Heart right ventricle (tissue), 16 donors: ENCODE results near the gene ZNF584. TPM values are rescaled to one million over a fixed set of nuclear protein-coding genes. Genes with fewer than 3 reads are reported as not detected.
A peak's percentile ranks its signal among the peaks of the same experiment; 100 is the strongest.

Experiments
- ATAC-seq, 8 donors: fragments of 200-7000 bp; cut with Tn5 transposase; one replicate each; pipeline ENCODE4 v1.9.1; 2020; ENCODE audit warnings: mild to moderate bottlenecking in 8 of 8, moderate library complexity in 8 of 8, moderate number of reproducible peaks in 1 of 8
- DNase-seq, 2 donors: peaks; one replicate each; pipeline ENCODE4 v3.0.0-alpha.2; 2020
- H3K27ac ChIP-seq, 10 donors: fragments of 200-600 bp; sonication (generic) in 2 of 10; one replicate each; pipeline versions ENCODE4 v1.5.0 to v1.8.0; 2020 to 2022; ENCODE audit warnings: mild to moderate bottlenecking in 3 of 10
- H3K27me3 ChIP-seq, 7 donors: fragments of 200-600 bp; one replicate each; pipeline ENCODE4 v1.8.0; 2021 to 2022; ENCODE audit warnings: mild to moderate bottlenecking in 2 of 7
- H3K36me3 ChIP-seq, 9 donors: fragments of 200-600 bp; sonication (generic) in 1 of 9; one replicate each; pipeline versions ENCODE4 v1.5.0 to v1.8.0; 2020 to 2022; ENCODE audit warnings: mild to moderate bottlenecking in 2 of 9
- H3K4me1 ChIP-seq, 9 donors: fragments of 200-600 bp; sonication (generic) in 1 of 9; one replicate each; pipeline versions ENCODE4 v1.5.0 to v1.8.0; 2020 to 2022; ENCODE audit warnings: mild to moderate bottlenecking in 4 of 9
- H3K4me3 ChIP-seq, 10 donors: fragments of 200-600 bp; sonication (generic) in 2 of 10; one replicate each; pipeline versions ENCODE4 v1.5.0 to v1.8.0; 2020 to 2022; ENCODE audit warnings: mild to moderate bottlenecking in 7 of 10, moderate library complexity in 2 of 10
- H3K9me3 ChIP-seq, 11 donors: fragments of 200-600 bp in 10 of 11; sonication (generic) in 2 of 11; one replicate each; pipeline versions ENCODE4 v1.5.0 to v1.8.0; 2013 to 2022; ENCODE audit warnings: mild to moderate bottlenecking in 2 of 11, control low read depth in 1 of 11, moderate library complexity in 1 of 11
- WGBS, 2 donors: extraction: QIAGEN DNeasy Blood & Tissue Kit; methylation state at CpG; one replicate each; pipeline ENCODE4 v1.1.7; 2013; ENCODE audit warnings: inconsistent platforms in 1 of 2; 5-methylcytosine and 5-hydroxymethylcytosine counted together
- intact Hi-C, 10 donors: fragments of 100-400 bp; cut with DNase I; formaldehyde crosslinking; loops; one replicate each; pipeline versions ENCODE4 v1.11.1 to v1.14.2; 2022
- microRNA-seq, 2 donors: library from miRNA; unstranded; fragments of <30 nt; microRNA quantifications; one replicate each; pipeline ENCODE4 v1.2.0, GENCODE V29; 2021
- polyA plus RNA-seq, 2 donors: library from polyadenylated mRNA; stranded (reverse); fragments of 200-250 nt; gene quantifications; one replicate each; pipeline ENCODE4 v1.2.3, GENCODE V29; 2013
- total RNA-seq, 10 donors: library from RNA; stranded (reverse); fragmentation: NEBNext Ultra II Directional in 3 of 10; extraction: Animal tissue kit (Norgen Biotek cat#: 25700) in 3 of 10; gene quantifications; one replicate each; pipeline versions ENCODE4 v1.2.1 to v1.2.4, GENCODE V29; 2021 to 2023
- TF ChIP-seq, protein P1 (sequence below), 9 donors: fragments of 200-600 bp; sonication (generic) in 2 of 9; IDR thresholded peaks; one replicate each; pipeline versions ENCODE4 v1.5.0 to v1.8.0; 2021 to 2022; ENCODE audit warnings: antibody characterized with exemption in 9 of 9, mild to moderate bottlenecking in 5 of 9, moderate library complexity in 1 of 9
- donor health status: Arrhythmogenic right ventricular cardiomyopathy.
- donor health status: ischemic (EF 13 %, LVEDD 7.1; RV severe dilation, severe dysfunction).
- donor health status: healthy with polysubstance abuse.
- donor health status: DM: no; HTN: yes; CAD: no.
- donor health status: DM: no; HTN: no; CAD: no.
- donor health status: ischemic (EF 25% LVEDD 6.9; RV normal size, moderate dysfunction).
- donor health status: ischemic (EF 25% LVEDD 5.7; RV mildly dilated, moderate dysfunction).
- donor health status: healthy.
- donor health status: DM: yes; HTN: yes; CAD: no.
- donor health status: Ischemic cardiomyopathy.
- donor health status: ischemic (EF 35%, LVEDD 5.7; RV mildly dilated, moderate dysfunction).
- donor health status: nonischemic (EF 11% LVEDD 7.7; RV severe dilation, severe dysfunction).
- donor health status: DM: yes; HTN: yes; CAD: no.
- donor health status: PGD.
- donor health status: ischemic (EF 29% LVEDD 5.4; RV normal size, mild dysfunction).
- donor health status: nonischemic (EF 23%, LVEDD 6.1; RV moderate dilation, normal function).

The ZNF584 gene
- total and polyA plus RNA-seq, 12 donors: 6.5 to 20.4 (median 16.7) TPM

DNA sequence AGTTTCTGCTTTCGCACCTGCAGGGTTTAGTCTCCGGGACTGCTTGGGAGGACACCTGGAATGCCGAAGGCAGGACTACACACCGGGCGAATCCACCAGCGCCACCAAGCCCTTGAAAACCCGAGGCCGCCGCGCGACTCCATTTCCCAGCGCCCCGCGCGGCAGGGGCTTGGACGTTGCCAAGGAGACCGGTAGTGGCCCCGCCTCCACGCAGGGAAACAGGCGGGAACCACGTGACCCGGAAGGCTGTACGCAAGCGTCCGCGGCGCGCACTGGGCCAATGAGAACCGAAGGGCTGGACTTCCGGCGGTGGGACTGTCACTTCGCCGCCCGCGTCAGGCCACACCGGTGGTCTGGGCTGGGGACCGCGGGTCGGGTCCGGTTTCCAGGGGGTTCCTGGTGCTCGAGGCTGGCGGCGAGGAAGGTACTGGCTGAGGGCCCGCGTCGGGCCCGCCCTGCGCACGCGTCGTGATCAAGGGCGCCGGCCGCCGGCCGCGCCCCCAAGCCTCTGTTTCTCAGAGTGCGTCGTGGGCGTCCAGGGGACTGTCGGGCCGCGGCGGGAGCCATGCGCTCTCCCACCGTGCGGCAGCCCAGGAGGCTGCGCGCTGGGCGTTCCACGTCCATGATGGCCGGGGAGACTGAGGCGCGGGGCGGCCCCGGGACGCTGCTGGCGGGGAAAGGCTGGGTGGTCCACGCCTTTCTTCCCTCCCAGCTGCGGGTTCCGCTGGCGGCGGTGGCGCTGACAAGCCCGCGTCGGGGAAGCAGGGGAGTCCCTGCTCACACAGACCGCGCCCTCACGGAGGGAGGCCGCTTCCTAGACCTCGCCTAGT, 58.5 kb downstream of the ZNF584 start, which contains the start of gene ZNF324:
ZNF324 (plus strand) TSS at position 321 of the 830 bp plus-strand sequence. CDS start 2,106 bp downstream, outside the sequence.
- intact Hi-C loops: loop anchor here in 1 of 10 donors (2.0 kb wide), 1 partner anchor 26 kb away; the partner anchor contains the start of gene ZNF132
- Histone ChIP-seq H3K27ac (peak within 1 kb of the TSS in 9 of 10 donors; percentile 63 to 91 (median 83)), H3K27me3 (no peaks in the 10 kb centered on the region), H3K4me3 (peak within 1 kb of the TSS; percentile 66 to 99 (median 88)), H3K36me3 (peaks cover 0 to 28% (median 5%) of the 10 kb centered on the region in 9 donors), H3K9me3 (no peaks in the 10 kb centered on the region), H3K4me1 (peaks cover 6 to 23% (median 15%) of the 10 kb centered on the region in 9 donors)
- TF ChIP-seq, protein P1, sequence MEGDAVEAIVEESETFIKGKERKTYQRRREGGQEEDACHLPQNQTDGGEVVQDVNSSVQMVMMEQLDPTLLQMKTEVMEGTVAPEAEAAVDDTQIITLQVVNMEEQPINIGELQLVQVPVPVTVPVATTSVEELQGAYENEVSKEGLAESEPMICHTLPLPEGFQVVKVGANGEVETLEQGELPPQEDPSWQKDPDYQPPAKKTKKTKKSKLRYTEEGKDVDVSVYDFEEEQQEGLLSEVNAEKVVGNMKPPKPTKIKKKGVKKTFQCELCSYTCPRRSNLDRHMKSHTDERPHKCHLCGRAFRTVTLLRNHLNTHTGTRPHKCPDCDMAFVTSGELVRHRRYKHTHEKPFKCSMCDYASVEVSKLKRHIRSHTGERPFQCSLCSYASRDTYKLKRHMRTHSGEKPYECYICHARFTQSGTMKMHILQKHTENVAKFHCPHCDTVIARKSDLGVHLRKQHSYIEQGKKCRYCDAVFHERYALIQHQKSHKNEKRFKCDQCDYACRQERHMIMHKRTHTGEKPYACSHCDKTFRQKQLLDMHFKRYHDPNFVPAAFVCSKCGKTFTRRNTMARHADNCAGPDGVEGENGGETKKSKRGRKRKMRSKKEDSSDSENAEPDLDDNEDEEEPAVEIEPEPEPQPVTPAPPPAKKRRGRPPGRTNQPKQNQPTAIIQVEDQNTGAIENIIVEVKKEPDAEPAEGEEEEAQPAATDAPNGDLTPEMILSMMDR (IDR thresholded peaks at IDR 0.05): peak in 2 of 9 donors; percentile 15 to 20
- 0% methylated on average over 84 to 92 of the region's 92 CpGs for WGBS, 2 donors
- DNase-seq (peak; percentile 98), ATAC-seq (peak; percentile 97 to 100 (median 99))

Small RNAs within 50 kb of the gene (microRNA-seq; reads per million reads assigned to microRNA genes)
- 0.60 to 1.0 reads per million in 2 donors for gene MIR4754

Other genes with a start within 250 kb of the ZNF584 start
- gene ZNF274, start 225.6 kb upstream of the ZNF584 start, total RNA-seq: 10 to 100 TPM; 18.4 to 27.6 (median 22.9) TPM
- gene ZNF274, start 225.6 kb upstream of the ZNF584 start, polyA plus RNA-seq: 10 to 100 TPM; 13.8 to 26.0 TPM
- 10 to 100 TPM; 19.2 to 35.0 (median 23.7) TPM for gene ZNF544, start 179.7 kb upstream of the ZNF584 start, total RNA-seq
- gene ZNF544, start 179.7 kb upstream of the ZNF584 start, polyA plus RNA-seq: 10 to 100 TPM; 20.6 to 20.7 TPM
- gene ZNF8, start 129.7 kb upstream of the ZNF584 start, total RNA-seq: 1 to 10 TPM; 4.4 to 6.2 (median 5.6) TPM
- 1 to 10 TPM; 1.4 to 4.2 TPM for gene ZNF8, start 129.7 kb upstream of the ZNF584 start, polyA plus RNA-seq
- gene ERVK3-1, start 103.3 kb upstream of the ZNF584 start, total RNA-seq: 10 to 100 TPM; 14.4 to 28.7 (median 17.7) TPM
- gene ERVK3-1, start 103.3 kb upstream of the ZNF584 start, polyA plus RNA-seq: 10 to 100 TPM; 28.6 to 57.5 TPM
- gene ZSCAN22, start 81.7 kb upstream of the ZNF584 start, total RNA-seq: 1 to 10 TPM; 1.2 to 2.1 (median 1.4) TPM
- gene ZSCAN22, start 81.7 kb upstream of the ZNF584 start, polyA plus RNA-seq: under 1 TPM; 0.80 to 0.87 TPM
- 1 to 10 TPM in 9 of 10 donors, under 1 TPM in 1; 0.80 to 5.5 (median 2.0) TPM for gene A1BG, start 55.2 kb upstream of the ZNF584 start, total RNA-seq
- 1 to 10 TPM; 9.6 TPM for gene A1BG, start 55.2 kb upstream of the ZNF584 start, polyA plus RNA-seq
- under 1 TPM in 9 of 10 donors, not detected in 1; 0.14 to 0.73 (median 0.30) TPM for gene ZNF497, start 45.9 kb upstream of the ZNF584 start, total RNA-seq
- gene ZNF497, start 45.9 kb upstream of the ZNF584 start, polyA plus RNA-seq: under 1 TPM; 0.22 to 0.33 TPM
- under 1 TPM; 0.11 to 0.90 (median 0.41) TPM for gene ZNF837, start 27.6 kb upstream of the ZNF584 start, total RNA-seq
- under 1 TPM; 0.36 to 0.88 TPM for gene ZNF837, start 27.6 kb upstream of the ZNF584 start, polyA plus RNA-seq
- 100 to 1,000 TPM; 360 to 610 (median 413) TPM for gene RPS5, start 21.4 kb upstream of the ZNF584 start, total RNA-seq
- gene RPS5, start 21.4 kb upstream of the ZNF584 start, polyA plus RNA-seq: 1,000 to 10,000 TPM in 1 of 2 donors, 100 to 1,000 TPM in 1; 430 to 2,053 TPM
- not detected for gene RNF225, start 13.0 kb upstream of the ZNF584 start, total RNA-seq
- not detected for gene RNF225, start 13.0 kb upstream of the ZNF584 start, polyA plus RNA-seq
- 1 to 10 TPM; 3.6 to 6.7 (median 5.1) TPM for gene ZNF132, start 31.5 kb downstream of the ZNF584 start, total RNA-seq
- 1 to 10 TPM; 1.1 to 1.3 TPM for gene ZNF132, start 31.5 kb downstream of the ZNF584 start, polyA plus RNA-seq
- 1 to 10 TPM; 1.9 to 5.2 (median 3.2) TPM for gene ZNF324B, start 43.0 kb downstream of the ZNF584 start, total RNA-seq
- gene ZNF324B, start 43.0 kb downstream of the ZNF584 start, polyA plus RNA-seq: 1 to 10 TPM; 1.4 to 1.6 TPM
- 1 to 10 TPM; 3.8 to 6.1 (median 5.1) TPM for gene ZNF324, start 58.4 kb downstream of the ZNF584 start, total RNA-seq
- 1 to 10 TPM; 2.6 to 4.0 TPM for gene ZNF324, start 58.4 kb downstream of the ZNF584 start, polyA plus RNA-seq
- 1 to 10 TPM; 4.2 to 7.0 (median 5.1) TPM for gene ZNF446, start 67.7 kb downstream of the ZNF584 start, total RNA-seq
- gene ZNF446, start 67.7 kb downstream of the ZNF584 start, polyA plus RNA-seq: 10 to 100 TPM in 1 of 2 donors, 1 to 10 TPM in 1; 7.1 to 11.1 TPM
- 1 to 10 TPM; 2.2 to 4.9 (median 3.9) TPM for gene SLC27A5, start 103.3 kb downstream of the ZNF584 start, total RNA-seq
- gene SLC27A5, start 103.3 kb downstream of the ZNF584 start, polyA plus RNA-seq: 1 to 10 TPM; 7.4 to 7.9 TPM
- gene ZBTB45, start 111.2 kb downstream of the ZNF584 start, total RNA-seq: 10 to 100 TPM in 5 of 10 donors, 1 to 10 TPM in 5; 7.7 to 13.3 (median 9.7) TPM
- 1 to 10 TPM; 7.1 to 8.7 TPM for gene ZBTB45, start 111.2 kb downstream of the ZNF584 start, polyA plus RNA-seq
- 100 to 1,000 TPM; 121 to 163 (median 150) TPM for gene TRIM28, start 135.4 kb downstream of the ZNF584 start, total RNA-seq
- gene TRIM28, start 135.4 kb downstream of the ZNF584 start, polyA plus RNA-seq: 100 to 1,000 TPM; 105 to 129 TPM
- 100 to 1,000 TPM; 123 to 151 (median 131) TPM for gene CHMP2A, start 146.5 kb downstream of the ZNF584 start, total RNA-seq
- 100 to 1,000 TPM; 239 to 349 TPM for gene CHMP2A, start 146.5 kb downstream of the ZNF584 start, polyA plus RNA-seq
- 100 to 1,000 TPM; 107 to 146 (median 122) TPM for gene UBE2M, start 150.0 kb downstream of the ZNF584 start, total RNA-seq
- 100 to 1,000 TPM in 1 of 2 donors, 10 to 100 TPM in 1; 45.4 to 115 TPM for gene UBE2M, start 150.0 kb downstream of the ZNF584 start, polyA plus RNA-seq
- 10 to 100 TPM in 2 of 10 donors, 1 to 10 TPM in 8; 4.4 to 12.0 (median 8.3) TPM for gene MZF1, start 164.7 kb downstream of the ZNF584 start, total RNA-seq
- gene MZF1, start 164.7 kb downstream of the ZNF584 start, polyA plus RNA-seq: 10 to 100 TPM in 1 of 2 donors, 1 to 10 TPM in 1; 7.6 to 28.0 TPM